CD14-positive monocyte (primary cell): ENCODE results near the gene CCR3. TPM values are rescaled to one million over a fixed set of nuclear protein-coding genes. Genes with fewer than 3 reads are reported as not detected.

Experiments
- DNase-seq, 3 donors: peaks; one replicate each; pipeline ENCODE4 v3.0.0-alpha.2; 2011 to 2022
- H2AFZ ChIP-seq: 2 replicates; pipeline ENCODE4 v1.6.0; 2012; ENCODE audit warnings: mild to moderate bottlenecking, low read depth, low read length, inconsistent platforms; ENCODE audit not compliant: insufficient read depth, poor library complexity, severe bottlenecking
- H3K27ac ChIP-seq, 2 donors: 1 replicate in 1 of 2; 2 replicates in 1 of 2; pipeline ENCODE4 v1.5.1; 2012 to 2013; ENCODE audit warnings: low read length in 2 of 2, control low read depth in 1 of 2, inconsistent platforms in 1 of 2, low read depth in 1 of 2, mild to moderate bottlenecking in 1 of 2
- H3K27me3 ChIP-seq, 2 donors: one replicate each; pipeline versions ENCODE4 v1.6.0 to v1.6.1; 2011 to 2013; ENCODE audit warnings: low read length in 2 of 2; ENCODE audit not compliant: control insufficient read depth in 2 of 2, insufficient read depth in 2 of 2
- H3K36me3 ChIP-seq, 2 donors: replicated peaks in 1 of 2; 1 replicate in 1 of 2; 2 replicates in 1 of 2; pipeline versions ENCODE4 v1.5.1 to v1.6.1; 2012 to 2013; ENCODE audit warnings: low read length in 2 of 2, control low read depth in 1 of 2, inconsistent platforms in 1 of 2, mild to moderate bottlenecking in 1 of 2; ENCODE audit not compliant: insufficient read depth in 2 of 2, control insufficient read depth in 1 of 2
- H3K4me1 ChIP-seq, 2 donors: 1 replicate in 1 of 2; 2 replicates in 1 of 2; pipeline versions ENCODE4 v1.5.1 to v1.6.1; 2012 to 2013; ENCODE audit warnings: low read length in 2 of 2, control low read depth in 1 of 2, inconsistent platforms in 1 of 2, mild to moderate bottlenecking in 1 of 2, moderate library complexity in 1 of 2; ENCODE audit not compliant: insufficient read depth in 2 of 2, control insufficient read depth in 1 of 2
- H3K4me2 ChIP-seq: replicated peaks from 2 replicates; pipeline ENCODE3; 2012; ENCODE audit warnings: low read length, moderate library complexity, mild to moderate bottlenecking; ENCODE audit not compliant: poor library complexity, severe bottlenecking; ENCODE audit errors: extremely low read depth
- H3K4me3 ChIP-seq, 3 experiments: fragments of 200-600 bp in 1 of 3; sonication (generic) in 1 of 3; replicated peaks in 1 of 3; 1 replicate in 2 of 3; 2 replicates in 1 of 3; pipeline ENCODE4 v1.5.1; 2011 to 2013; ENCODE audit warnings: low read length in 3 of 3, mild to moderate bottlenecking in 3 of 3, control low read depth in 2 of 3, low read depth in 2 of 3, inconsistent platforms in 1 of 3, moderate library complexity in 1 of 3
- H3K79me2 ChIP-seq: 2 replicates; pipeline ENCODE4 v1.6.0; 2012; ENCODE audit warnings: mild to moderate bottlenecking, control low read depth, inconsistent platforms, low read length, moderate library complexity; ENCODE audit not compliant: insufficient read depth
- H3K9ac ChIP-seq: 2 replicates; pipeline ENCODE4 v1.6.0; 2017; ENCODE audit warnings: low read length, mild to moderate bottlenecking; ENCODE audit not compliant: insufficient read depth, poor library complexity, severe bottlenecking
- H3K9me3 ChIP-seq, 2 donors: replicated peaks in 1 of 2; 1 replicate in 1 of 2; 2 replicates in 1 of 2; pipeline versions ENCODE4 v1.5.1 to v1.6.1; 2012 to 2013; ENCODE audit warnings: low read length in 2 of 2, control low read depth in 1 of 2; ENCODE audit not compliant: control insufficient read depth in 1 of 2, insufficient read depth in 1 of 2
- H4K20me1 ChIP-seq: 2 replicates; pipeline ENCODE4 v1.6.0; 2012; ENCODE audit warnings: mild to moderate bottlenecking, low read length, control low read depth, moderate library complexity; ENCODE audit not compliant: insufficient read depth
- H3K27ac Mint-ChIP-seq, 7 donors: one replicate each; pipeline ENCODE4 v1.8.0; 2020; ENCODE audit warnings: mild to moderate bottlenecking in 7 of 7, mixed read lengths in 7 of 7, moderate library complexity in 6 of 7, inconsistent platforms in 2 of 7
- H3K27me3 Mint-ChIP-seq, 3 donors: one replicate each; pipeline ENCODE4 v1.8.0; 2021 to 2022; ENCODE audit warnings: low read depth in 3 of 3, mild to moderate bottlenecking in 3 of 3, mixed read lengths in 3 of 3, moderate library complexity in 3 of 3, inconsistent platforms in 1 of 3
- H3K36me3 Mint-ChIP-seq, 2 donors: one replicate each; pipeline ENCODE4 v1.8.0; 2020; ENCODE audit warnings: mixed read lengths in 2 of 2, inconsistent platforms in 1 of 2, mild to moderate bottlenecking in 1 of 2
- H3K4me1 Mint-ChIP-seq: one replicate; pipeline ENCODE4 v1.8.0; 2020; ENCODE audit warnings: mild to moderate bottlenecking, mixed read lengths
- H3K4me3 Mint-ChIP-seq, 2 donors: one replicate each; pipeline ENCODE4 v1.8.0; 2020; ENCODE audit warnings: mild to moderate bottlenecking in 2 of 2, mixed read lengths in 2 of 2, moderate library complexity in 1 of 2
- H3K9me3 Mint-ChIP-seq, 7 donors: one replicate each; pipeline ENCODE4 v1.8.0; 2020 to 2022; ENCODE audit warnings: mixed read lengths in 7 of 7, mild to moderate bottlenecking in 6 of 7, moderate library complexity in 6 of 7, inconsistent platforms in 2 of 7
- CTCF ChIP-seq: fragments of 200-600 bp; IDR thresholded peaks from one replicate; pipeline ENCODE4 v1.8.0; 2022; ENCODE audit warnings: antibody characterized with exemption, mild to moderate bottlenecking
- WGBS: methylation state at CpG from one replicate; pipeline ENCODE4 v1.1.5; 2013; ENCODE audit warnings: missing lambda C conversion rate; ENCODE audit not compliant: insufficient coverage; 5-methylcytosine and 5-hydroxymethylcytosine counted together
- intact Hi-C, 2 donors: fragments of 100-400 bp; cut with micrococcal nuclease; formaldehyde crosslinking; loops; one replicate each; pipeline versions ENCODE4 v1.15.0 to v1.15.1; 2023
- polyA plus RNA-seq, 3 donors: library from polyadenylated mRNA; depleted of rRNA in 1 of 3; unstranded in 2 of 3; stranded (reverse) in 1 of 3; fragments of 300-500 nt in 2 of 3; fragments of >200 nt in 1 of 3; fragmentation: Illumina TruSeq in 2 of 3; gene quantifications; 1 replicate in 2 of 3; 2 replicates in 1 of 3; pipeline ENCODE4 v1.2.3, GENCODE V29; 2012 to 2021

Gene CCR3
- polyA plus RNA-seq, 3 donors: 0.38 to 0.74 (median 0.44) TPM

GRCh38 chr3:46222435-46223161 lies 19.7 kb upstream of the CCR3 start:
- Histone ChIP-seq H3K27me3 (no peaks in the 10 kb centered on the region), H3K27ac (peak overlapping the region; percentile 92 to 95), H3K4me1 (peaks cover 39 to 41% of the 10 kb centered on the region in 2 donors), H4K20me1 (no peaks in the 10 kb centered on the region), H3K79me2 (no peaks in the 10 kb centered on the region), H3K9me3 (no peaks in the 10 kb centered on the region), H3K36me3 (no peaks in the 10 kb centered on the region), H3K4me3 (peak overlapping the region in 1 of 3 experiments; percentile 28), H3K9ac (peak overlapping the region; percentile 67), H3K4me2 (peak overlapping the region; percentile 59), H2AFZ (no peak overlapping the region)
- Mint-ChIP-seq H3K4me1 (peaks cover 37% of the 10 kb centered on the region), H3K27me3 (peaks cover 0 to 3% (median 0%) of the 10 kb centered on the region in 3 donors), H3K27ac (peak overlapping the region; percentile 91 to 98 (median 97)), H3K4me3 (peak overlapping the region; percentile 50 to 79), H3K9me3 (peaks cover 2 to 9% (median 4%) of the 10 kb centered on the region in 7 donors), H3K36me3 (no peaks in the 10 kb centered on the region)
- TF ChIP-seq CTCF: no peak
- peak; percentile 91 to 96 (median 95) for DNase-seq
- WGBS: 100% methylated on average over 1 of the region's 7 CpGs
- intact Hi-C loops: loop anchor here in 1 of 2 donors (2.0 to 10.0 kb wide), 4 partner anchors 14 to 288 kb away; partner anchors contain the start of gene CCR1

GRCh38 chr3:46228260-46229242 lies 13.7 kb upstream of the CCR3 start:
- Histone ChIP-seq H2AFZ (no peak overlapping the region), H3K79me2 (no peaks in the 10 kb centered on the region), H3K27me3 (no peaks in the 10 kb centered on the region), H3K9me3 (no peaks in the 10 kb centered on the region), H3K9ac (no peak overlapping the region), H3K4me3 (peak overlapping the region in 1 of 3 experiments; percentile 17), H3K4me2 (peak overlapping the region; percentile 24), H3K36me3 (no peaks in the 10 kb centered on the region), H3K27ac (peak overlapping the region in 1 of 2 donors; percentile 30), H4K20me1 (no peaks in the 10 kb centered on the region), H3K4me1 (peaks cover 28 to 33% of the 10 kb centered on the region in 2 donors)
- TF ChIP-seq CTCF: no peak
- H3K9me3 Mint-ChIP-seq: peaks cover 0 to 9% (median 3%) of the 10 kb centered on the region in 7 donors
- intact Hi-C loops: loop anchor here in 1 of 2 donors (10.0 kb wide), 2 partner anchors 86 to 294 kb away; no protein-coding TSS in a partner anchor
- no peaks in the 10 kb centered on the region for H3K36me3 Mint-ChIP-seq
- no CpG with 5 or more reads among the region's 5 CpGs for WGBS
- peaks cover 0 to 10% (median 0%) of the 10 kb centered on the region in 3 donors for H3K27me3 Mint-ChIP-seq
- peaks cover 32% of the 10 kb centered on the region for H3K4me1 Mint-ChIP-seq
- H3K27ac Mint-ChIP-seq: peak overlapping the region in 6 of 7 donors; percentile 15 to 88 (median 66)
- DNase-seq: peak; percentile 67 to 77 (median 69)
- H3K4me3 Mint-ChIP-seq: peak overlapping the region in 1 of 2 donors; percentile 44
